ENCODE data around the gene HERC5. TPM values are rescaled to one million over a fixed set of nuclear protein-coding genes. Genes with fewer than 3 reads are reported as not detected.

The HERC5 gene
- total RNA-seq, 3 donors from 2014 or later (not counting 1 experiment from before 2014, with no cell fraction given): 11.0 to 19.4 (median 17.9) TPM

DNA sequence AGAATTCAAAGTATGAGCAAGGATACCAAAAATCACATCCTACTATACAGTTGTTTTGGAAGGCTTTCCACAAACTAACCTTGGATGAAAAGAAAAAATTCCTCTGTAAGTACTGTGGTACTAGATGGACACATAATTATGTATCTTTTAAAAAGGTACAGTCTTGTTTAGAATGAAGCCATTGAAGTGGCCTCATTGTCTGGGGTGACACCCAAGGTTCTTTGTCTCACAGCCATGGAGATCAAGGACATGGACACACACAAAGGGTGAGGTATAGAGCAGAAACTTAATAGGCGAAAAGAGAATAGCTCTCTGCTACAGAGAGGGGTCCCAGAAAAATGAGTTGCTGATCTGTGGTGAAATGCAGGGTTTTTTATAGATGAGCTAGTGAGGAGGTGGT, 16.8 kb upstream of the HERC5 start:
- H3K4me1 Mint-ChIP-seq: peaks cover 0 to 6% of the 10 kb centered on the region in 2 donors
- ATAC-seq (no peak), DNase-seq (no peak)
- intact Hi-C loops (cut with micrococcal nuclease): no loop called here
- no peak overlapping the region for H3K4me3 ChIP-seq (ENCODE audit: low read length)
- H3K27me3 ChIP-seq (ENCODE audit: control insufficient read depth, insufficient read depth, low read length): no peaks in the 10 kb centered on the region
- no peaks in the 10 kb centered on the region for H3K9me3 ChIP-seq (ENCODE audit: control insufficient read depth, insufficient read depth, low read length)
- H3K36me3 ChIP-seq (ENCODE audit: control insufficient read depth, insufficient read depth, low read length): peaks cover 18% of the 10 kb centered on the region
- no peaks in the 10 kb centered on the region for H3K4me1 ChIP-seq (ENCODE audit: control insufficient read depth, insufficient read depth, low read length)
- WGBS (ENCODE audit: insufficient coverage): 94% methylated on average over 1 of the region's 1 CpG
- no peak overlapping the region for H3K4me3 Mint-ChIP-seq
- peaks cover 7% of the 10 kb centered on the region for H3K36me3 Mint-ChIP-seq
- H3K27me3 Mint-ChIP-seq (ENCODE audit: low read depth in 2 of 2): no peaks in the 10 kb centered on the region
- H3K27ac Mint-ChIP-seq: peak overlapping the region in 1 of 2 donors; percentile 54
- no peak overlapping the region for H3K27ac ChIP-seq (ENCODE audit: low read length)
- no peaks in the 10 kb centered on the region for H3K9me3 Mint-ChIP-seq
- TF ChIP-seq, protein P1, sequence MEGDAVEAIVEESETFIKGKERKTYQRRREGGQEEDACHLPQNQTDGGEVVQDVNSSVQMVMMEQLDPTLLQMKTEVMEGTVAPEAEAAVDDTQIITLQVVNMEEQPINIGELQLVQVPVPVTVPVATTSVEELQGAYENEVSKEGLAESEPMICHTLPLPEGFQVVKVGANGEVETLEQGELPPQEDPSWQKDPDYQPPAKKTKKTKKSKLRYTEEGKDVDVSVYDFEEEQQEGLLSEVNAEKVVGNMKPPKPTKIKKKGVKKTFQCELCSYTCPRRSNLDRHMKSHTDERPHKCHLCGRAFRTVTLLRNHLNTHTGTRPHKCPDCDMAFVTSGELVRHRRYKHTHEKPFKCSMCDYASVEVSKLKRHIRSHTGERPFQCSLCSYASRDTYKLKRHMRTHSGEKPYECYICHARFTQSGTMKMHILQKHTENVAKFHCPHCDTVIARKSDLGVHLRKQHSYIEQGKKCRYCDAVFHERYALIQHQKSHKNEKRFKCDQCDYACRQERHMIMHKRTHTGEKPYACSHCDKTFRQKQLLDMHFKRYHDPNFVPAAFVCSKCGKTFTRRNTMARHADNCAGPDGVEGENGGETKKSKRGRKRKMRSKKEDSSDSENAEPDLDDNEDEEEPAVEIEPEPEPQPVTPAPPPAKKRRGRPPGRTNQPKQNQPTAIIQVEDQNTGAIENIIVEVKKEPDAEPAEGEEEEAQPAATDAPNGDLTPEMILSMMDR (IDR thresholded peaks at IDR 0.05): no peak

- DNase-seq (no peak), ATAC-seq (no peak)
- no peaks in the 10 kb centered on the region for H3K9me3 ChIP-seq (ENCODE audit: control insufficient read depth, insufficient read depth, low read length)
- no peaks in the 10 kb centered on the region for H3K27me3 ChIP-seq (ENCODE audit: control insufficient read depth, insufficient read depth, low read length)
- H3K4me3 ChIP-seq (ENCODE audit: low read length): no peak overlapping the region
- no peak overlapping the region for H3K27ac ChIP-seq (ENCODE audit: low read length)
- intact Hi-C loops (cut with micrococcal nuclease): no loop called here
- TF ChIP-seq, protein P1 (IDR thresholded peaks at IDR 0.05): no peak
- no peaks in the 10 kb centered on the region for H3K27me3 Mint-ChIP-seq (ENCODE audit: low read depth in 2 of 2)
- H3K36me3 ChIP-seq (ENCODE audit: control insufficient read depth, insufficient read depth, low read length): peaks cover 11% of the 10 kb centered on the region
- peaks cover 7% of the 10 kb centered on the region for H3K36me3 Mint-ChIP-seq
- no peaks in the 10 kb centered on the region for H3K9me3 Mint-ChIP-seq
- H3K4me1 Mint-ChIP-seq: peaks cover 0 to 6% of the 10 kb centered on the region in 2 donors
- H3K27ac Mint-ChIP-seq: peak overlapping the region; percentile 9 to 12
- no peaks in the 10 kb centered on the region for H3K4me1 ChIP-seq (ENCODE audit: control insufficient read depth, insufficient read depth, low read length)
- no peak overlapping the region for H3K4me3 Mint-ChIP-seq
Measured at GRCh38 chr4:88441696-88442095, 15.2 kb upstream of the HERC5 start.

DNA sequence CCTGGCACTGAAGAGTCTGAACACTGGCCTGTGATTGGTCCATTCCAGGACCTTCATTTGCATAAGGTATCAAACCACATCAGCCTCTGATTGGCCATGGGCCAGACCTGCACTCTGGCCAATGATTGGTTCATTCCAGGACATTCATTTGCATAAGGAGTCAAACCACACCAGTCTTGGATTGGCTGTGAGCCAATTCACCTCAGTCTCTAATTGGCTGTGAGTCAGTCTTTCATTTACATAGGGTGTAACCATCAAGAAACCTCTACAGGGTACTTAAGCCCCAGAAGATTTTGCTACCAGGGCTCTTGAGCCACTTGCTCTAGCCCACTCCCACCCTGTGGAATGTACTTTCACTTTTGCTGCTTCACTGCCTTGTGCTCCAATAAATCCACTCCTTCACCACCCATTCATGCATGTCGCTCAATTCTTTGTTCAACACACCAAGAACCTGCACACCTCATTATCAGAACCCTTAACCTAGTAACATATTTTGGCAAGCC, 14.2 kb upstream of the HERC5 start:
- peak overlapping the region in 1 of 2 donors; percentile 9 for H3K27ac Mint-ChIP-seq

More for the DNA sequence above, 14.2 kb upstream of the HERC5 start:
- Mint-ChIP-seq H3K9me3 (no peaks in the 10 kb centered on the region), H3K4me1 (peaks cover 0 to 6% of the 10 kb centered on the region in 2 donors), H3K4me3 (no peak overlapping the region), H3K27me3 (ENCODE audit: low read depth in 2 of 2) (no peaks in the 10 kb centered on the region), H3K36me3 (peaks cover 7% of the 10 kb centered on the region)
- TF ChIP-seq, protein P1 (IDR thresholded peaks at IDR 0.05): no peak
- no peak overlapping the region for H3K4me3 ChIP-seq (ENCODE audit: low read length)
- H3K9me3 ChIP-seq (ENCODE audit: control insufficient read depth, insufficient read depth, low read length): no peaks in the 10 kb centered on the region
- H3K4me1 ChIP-seq (ENCODE audit: control insufficient read depth, insufficient read depth, low read length): no peaks in the 10 kb centered on the region
- no peaks in the 10 kb centered on the region for H3K27me3 ChIP-seq (ENCODE audit: control insufficient read depth, insufficient read depth, low read length)
- no peak for ATAC-seq
- peaks cover 11% of the 10 kb centered on the region for H3K36me3 ChIP-seq (ENCODE audit: control insufficient read depth, insufficient read depth, low read length)
- intact Hi-C loops (cut with micrococcal nuclease): no loop called here
- no peak overlapping the region for H3K27ac ChIP-seq (ENCODE audit: low read length)
- no peak for DNase-seq
- WGBS (ENCODE audit: insufficient coverage): 100% methylated on average over 1 of the region's 1 CpG
